Medulla oblongata (tissue), 1 donor: ENCODE data around the gene RAB35.

Experiments used
- DNase-seq: peaks from one replicate; pipeline ENCODE4 v3.0.0-alpha.2; 2015; ENCODE audit errors: extremely low spot score

Gene RAB35

DNA sequence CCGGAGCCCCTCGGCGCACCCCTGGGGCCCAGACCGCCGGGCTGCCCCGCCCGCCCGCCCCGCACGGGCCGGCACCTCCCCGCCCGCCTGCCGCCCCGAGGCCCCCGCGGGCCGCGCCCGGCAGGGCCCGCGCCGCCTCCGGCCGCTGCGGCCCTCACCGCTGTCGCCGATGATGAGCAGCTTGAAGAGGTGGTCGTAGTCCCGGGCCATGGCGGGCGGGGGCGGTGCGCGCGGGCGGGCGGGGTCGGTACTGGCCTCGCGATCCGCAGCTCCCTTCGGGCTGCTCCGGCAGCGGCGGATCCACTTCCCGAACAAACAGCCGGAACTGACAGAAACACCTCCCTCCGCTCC is at the start of gene RAB35:
RAB35 (minus strand) TSS at position 313 of the 351 bp plus-strand sequence; CDS start at position 210, 103 bp downstream.
- DNase-seq = no peak

DNA sequence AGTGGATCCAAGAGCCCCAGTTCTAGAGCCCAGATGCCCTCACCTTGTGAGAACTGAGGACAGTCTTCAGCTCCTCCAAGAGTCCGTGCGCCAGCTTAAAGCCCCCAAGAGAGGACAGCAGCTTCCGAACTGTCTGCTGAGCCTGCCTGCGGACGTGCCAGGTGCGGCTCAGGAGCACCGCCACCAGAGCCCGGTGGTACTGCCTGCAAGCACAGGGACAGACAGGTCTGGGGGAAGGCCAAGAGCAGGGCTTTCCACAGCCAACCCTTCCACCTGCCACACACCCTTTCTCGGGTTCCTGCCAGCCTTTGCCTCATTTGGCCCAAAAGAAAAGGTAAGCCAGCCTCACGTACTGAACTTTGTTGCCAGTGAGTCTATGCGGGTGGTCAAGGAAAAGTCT is 47.7 kb upstream of the RAB35 start:
- DNase-seq = no peak

DNA sequence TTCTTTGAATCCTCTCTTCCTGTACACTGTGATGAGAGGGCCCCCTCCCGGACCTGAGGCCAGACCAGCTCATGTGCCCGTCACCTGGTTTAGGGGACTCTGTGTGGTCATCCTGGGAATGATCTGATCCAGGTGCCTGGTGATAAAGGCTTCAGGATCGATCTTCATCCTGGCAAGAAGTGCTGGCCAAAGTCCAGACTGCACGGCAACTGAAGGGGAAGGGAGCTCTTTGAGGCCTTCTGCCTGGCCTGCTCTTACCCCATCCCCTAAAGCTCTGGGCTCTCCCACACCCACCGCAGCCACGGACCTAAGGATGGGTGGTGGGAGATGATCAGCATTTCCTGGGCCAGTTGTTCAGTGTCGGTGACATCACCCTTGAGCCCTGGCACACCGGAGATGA is 46.2 kb upstream of the RAB35 start:
- no peak for DNase-seq

DNA sequence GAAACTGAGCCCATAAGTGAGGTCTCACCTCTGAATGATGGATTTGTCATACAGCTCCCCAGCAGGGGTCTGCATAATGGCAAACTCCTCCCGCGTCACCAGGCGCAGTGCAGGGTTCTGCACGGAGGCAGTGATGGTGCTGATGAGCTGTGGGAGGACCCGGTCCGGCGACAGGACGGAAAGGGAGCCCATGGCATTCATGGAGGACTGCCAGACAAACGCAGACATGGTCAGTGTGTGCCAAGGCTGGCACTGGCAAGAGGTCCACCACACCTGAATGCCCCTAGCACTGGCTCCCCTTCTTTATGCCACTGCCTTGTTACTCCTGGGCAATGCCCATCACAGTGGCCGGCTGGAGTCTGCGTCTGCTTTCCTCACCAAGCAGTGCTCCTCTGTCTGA is 45.3 kb upstream of the RAB35 start:
- no peak for DNase-seq

DNA sequence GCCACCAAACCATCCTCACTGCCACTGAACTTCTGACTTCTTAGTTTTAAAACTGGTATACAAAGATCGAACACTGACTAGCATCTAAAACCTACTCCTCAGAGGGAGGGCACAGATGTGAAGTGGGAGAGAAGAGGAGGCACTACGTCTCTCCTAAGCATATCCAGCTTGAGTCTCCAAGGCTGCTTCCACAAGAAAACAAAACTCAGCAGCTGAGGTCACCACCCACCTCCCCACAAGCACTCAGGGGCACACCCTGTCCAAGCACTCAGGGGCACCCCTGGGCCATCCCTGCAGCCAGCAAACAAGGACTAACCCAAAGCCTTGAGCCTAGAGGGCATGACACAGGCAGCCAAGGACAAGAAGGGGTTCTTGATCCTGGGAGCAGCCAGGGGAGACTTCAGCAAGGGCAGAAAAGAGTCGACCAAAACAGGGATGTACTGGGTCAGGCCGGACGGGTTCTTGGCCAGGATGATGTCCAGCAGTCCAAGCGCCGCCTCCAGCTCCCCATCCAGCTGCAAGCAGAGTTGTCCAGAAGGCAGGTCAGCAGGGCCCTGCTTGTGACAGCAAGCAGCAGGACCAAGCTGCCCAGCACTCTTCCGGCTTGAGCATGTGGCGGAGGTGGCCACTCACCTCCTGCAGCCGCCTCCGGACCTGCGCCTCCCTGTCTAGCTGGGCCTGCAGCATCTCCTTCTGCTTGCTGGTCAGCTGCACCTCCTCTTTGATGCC is 43.1 kb upstream of the RAB35 start:
- DNase-seq = no peak

DNA sequence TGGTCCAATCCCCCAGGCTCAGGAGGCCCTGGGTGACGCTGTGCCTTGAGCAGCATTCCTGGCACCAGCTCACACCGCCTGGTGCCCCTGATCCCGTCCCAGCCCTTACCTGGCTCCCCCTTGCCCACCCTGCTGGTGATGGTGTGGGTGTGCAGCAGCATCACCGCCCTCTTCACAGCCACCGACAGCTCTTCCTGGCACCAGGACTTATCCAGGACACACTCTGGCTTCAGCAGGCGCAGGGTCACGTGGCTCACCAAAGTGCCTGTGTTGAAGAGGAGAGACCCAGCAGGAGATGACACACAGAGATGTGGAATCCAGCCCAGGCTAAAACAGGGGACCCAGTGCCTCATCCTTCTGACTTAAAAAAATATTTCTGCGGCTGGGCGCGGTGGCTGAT is 41.8 kb upstream of the RAB35 start:
- no peak for DNase-seq

DNA sequence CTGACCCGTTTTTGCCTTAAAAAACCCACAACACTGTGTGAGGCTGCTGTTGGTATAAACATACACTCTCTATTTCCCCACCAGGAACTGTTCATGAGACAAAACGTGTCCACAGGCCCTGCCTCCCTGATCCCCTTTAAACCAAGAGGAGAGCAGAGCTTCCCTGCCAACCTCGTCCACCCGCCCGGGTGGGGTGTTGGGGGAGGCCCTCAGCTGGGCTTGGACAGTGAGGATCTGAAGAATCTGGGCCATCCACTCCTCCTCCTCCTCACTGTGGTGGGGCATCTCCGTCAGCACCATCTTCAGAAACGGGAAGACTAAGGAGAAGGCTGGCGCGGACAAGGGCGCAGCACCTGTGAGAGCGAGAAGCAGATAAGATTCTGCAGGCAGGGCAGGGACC is 41.1 kb upstream of the RAB35 start:
- DNase-seq = no peak

DNA sequence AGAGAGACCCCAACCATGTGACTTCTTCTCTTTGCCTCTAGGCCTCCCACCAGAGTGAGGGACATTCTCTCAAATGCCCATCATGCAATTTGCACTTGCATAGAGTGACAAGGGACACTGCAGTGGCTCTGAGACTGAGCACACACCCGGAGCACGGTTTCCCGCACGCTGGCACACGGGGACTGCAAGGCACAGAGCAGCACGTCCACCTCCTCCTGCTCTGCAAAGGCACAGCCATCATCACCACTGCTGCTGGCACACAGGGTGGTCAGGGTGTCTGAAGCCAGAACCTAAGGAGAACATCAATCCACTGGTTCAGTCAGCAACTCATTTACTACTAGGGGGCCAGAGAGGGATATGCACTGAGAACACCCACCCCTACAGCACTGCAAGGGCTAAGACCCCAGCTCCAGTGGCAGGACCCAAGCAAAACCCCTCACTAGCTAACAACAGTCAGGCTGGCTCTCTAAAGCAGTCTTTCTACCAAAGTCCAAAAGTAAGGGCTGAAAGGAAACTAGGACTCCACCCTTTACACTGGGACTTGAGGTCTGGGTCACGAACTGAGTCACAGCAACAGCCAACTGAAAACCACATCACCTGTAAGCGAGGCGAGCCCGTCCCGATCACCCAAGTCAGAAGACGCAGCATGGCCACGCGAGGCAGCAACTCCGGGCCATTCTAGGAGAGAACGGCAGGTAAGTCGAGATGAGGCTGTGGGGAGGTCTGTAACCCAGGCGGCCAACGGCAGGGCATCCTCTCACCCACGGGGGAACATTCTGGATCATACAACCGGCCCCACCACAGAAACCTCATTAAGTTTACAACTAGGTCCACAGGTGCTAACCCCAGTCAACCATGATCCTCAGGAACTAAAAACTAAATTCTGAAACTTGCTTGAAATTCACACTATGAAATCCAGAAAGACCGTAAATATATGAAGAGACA is 40.0 kb upstream of the RAB35 start:
- DNase-seq = no peak

DNA sequence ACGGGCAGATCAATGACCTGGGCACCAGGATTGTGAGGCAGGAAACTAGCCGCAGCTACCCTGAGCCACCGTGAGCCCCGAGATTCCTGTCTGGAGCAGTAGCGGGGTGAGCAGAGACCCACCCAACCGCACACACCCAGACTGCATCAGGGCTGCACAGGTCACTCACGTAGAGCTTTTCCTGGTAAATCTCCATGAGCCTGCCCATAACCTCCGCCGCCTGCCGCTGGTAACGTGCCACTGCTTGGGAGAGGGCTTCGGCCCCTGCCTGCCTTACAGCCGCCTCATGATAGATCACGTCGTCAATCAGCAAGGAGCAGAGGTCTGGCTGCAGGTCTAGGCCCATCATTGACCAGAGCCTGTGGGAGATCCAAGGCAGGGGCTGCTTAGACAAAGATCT is 38.5 kb upstream of the RAB35 start:
- no peak for DNase-seq

DNA sequence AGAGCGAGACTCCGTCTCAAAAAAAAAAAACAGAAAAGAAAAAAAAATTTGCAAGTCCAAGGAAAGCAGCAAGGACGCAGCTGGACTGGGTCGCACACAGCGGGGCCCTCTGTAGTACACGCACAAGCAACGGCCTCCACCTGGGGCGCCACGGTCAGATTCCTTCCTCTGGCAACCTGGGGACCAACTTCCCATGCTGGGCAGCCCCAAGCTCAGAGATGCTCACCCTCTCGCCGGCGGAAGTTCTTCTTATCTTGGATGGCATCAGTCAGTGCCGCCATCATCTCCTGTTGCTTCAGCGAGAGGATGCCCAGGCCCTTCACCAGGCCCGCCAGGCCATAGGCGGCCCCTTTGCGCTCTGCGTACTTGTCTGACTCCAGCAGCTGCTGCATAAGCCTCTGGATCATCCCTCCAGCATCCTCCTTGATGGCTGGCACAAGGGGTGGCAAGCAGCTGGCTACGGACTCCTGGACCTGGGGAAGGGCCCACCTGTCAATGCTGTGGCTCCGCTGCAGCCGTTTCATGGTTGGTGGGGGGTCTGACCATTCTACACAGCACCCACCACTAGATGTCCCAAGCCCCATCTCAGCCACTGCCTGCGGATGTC is 34.5 kb upstream of the RAB35 start:
- DNase-seq = no peak

DNA sequence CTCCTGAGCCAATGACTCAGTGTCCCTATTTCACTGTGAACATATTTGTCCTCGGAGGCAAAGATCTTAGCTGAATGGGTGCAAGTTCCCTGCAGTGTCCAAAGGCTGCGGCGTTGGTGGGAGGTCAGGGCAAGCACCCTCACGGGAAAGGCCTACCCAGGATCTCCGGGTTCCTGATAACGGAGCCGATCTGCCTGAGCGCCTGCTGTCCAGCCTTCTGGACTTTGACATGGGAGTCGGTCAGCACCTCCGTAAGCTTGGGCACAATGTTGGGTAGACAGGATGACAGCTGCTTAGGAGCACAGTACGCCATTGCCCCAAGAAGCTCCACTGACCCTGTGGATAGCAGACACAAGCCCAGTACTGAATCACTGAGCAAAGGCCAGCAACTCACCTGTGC is 31.5 kb upstream of the RAB35 start:
- DNase-seq = no peak

DNA sequence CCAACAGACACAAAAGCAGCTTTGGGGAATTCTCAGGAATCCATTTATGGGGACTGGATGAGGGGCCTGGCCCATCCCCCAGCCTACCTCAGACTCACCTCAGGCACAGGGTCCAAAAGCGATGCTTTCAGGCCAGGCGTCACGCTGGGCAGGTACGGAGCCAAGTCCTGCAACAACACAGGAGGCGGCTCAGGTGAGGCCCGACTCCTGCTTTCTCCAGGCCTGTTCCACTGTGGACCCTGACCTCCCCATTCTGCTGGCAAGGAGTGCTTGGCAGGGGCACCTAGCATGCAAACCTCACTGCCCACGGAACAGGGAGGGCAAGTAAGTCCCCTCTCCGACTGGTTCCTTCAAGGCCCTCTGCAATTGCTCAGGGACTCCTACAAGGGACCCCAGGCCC is 28.6 kb upstream of the RAB35 start:
- DNase-seq = no peak

DNA sequence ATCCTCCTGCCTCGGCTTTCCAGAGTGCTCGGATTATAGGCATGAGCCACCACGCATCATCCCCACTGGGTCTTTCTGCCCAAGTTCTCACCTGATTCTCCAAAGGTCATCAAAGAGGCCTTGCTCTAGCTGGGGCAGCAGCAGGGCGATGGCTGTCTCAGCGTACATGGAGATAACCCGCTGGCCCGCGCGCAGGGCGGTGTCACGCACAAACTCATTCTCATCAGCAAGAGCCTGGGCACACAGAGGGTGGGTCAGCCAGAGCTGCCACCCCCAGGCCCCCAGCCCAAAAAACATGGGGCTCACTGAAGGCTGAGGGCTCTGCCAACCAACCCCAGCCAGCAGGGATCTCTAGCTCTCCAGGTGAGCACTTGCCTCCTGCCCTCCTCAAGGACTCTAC is 27.7 kb upstream of the RAB35 start:
- no peak for DNase-seq

DNA sequence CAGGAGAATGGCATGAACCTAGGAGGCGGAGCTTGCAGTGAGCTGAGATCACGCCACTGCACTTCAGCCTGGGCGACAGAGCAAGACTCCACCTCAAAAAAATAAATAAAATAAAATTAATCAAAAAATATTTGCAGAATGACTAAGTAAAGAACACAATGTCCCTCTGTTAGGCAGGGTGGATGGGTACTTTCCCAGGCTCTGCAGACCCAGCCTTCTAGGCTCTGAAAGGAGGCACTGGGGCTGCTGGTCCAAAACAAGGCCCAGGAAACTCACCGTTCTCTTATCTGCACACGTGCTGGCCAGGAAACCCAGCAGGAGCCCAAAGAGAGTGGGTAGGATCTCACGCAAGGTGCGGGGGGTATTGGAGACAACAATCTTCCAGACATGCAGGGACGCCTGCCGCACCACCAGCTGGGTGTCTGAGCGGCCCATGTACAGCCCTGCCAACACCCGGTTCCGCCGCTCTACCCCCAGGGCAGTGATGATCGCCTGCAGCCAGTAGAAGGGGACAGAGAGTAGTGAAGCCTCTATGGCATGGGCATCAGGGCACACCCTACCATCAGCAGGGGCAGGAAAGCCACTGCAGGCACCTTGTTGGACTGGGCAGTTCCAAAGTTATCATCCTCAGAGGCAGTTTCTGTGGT is 25.8 kb upstream of the RAB35 start:
- DNase-seq = no peak

DNA sequence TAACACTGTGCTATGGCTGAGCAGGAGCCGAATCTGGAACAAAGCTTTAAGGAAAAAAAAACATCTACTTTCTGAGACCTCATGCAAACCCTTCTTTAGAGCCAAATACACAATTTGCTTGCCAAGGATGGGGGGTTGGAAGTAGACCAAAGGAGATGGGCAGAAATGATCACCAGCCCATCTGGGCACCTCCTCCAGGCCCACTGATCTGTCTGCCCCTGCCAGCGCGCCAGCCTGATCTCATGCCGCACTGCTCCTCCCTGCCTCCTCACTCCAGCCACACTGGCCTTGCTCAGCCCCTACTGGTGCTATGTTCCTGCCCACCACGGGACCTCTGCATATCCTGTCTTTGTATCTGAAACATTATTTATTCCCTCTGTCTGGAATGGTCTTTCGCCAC is 24.8 kb upstream of the RAB35 start:
- peak; percentile 27 for DNase-seq

DNA sequence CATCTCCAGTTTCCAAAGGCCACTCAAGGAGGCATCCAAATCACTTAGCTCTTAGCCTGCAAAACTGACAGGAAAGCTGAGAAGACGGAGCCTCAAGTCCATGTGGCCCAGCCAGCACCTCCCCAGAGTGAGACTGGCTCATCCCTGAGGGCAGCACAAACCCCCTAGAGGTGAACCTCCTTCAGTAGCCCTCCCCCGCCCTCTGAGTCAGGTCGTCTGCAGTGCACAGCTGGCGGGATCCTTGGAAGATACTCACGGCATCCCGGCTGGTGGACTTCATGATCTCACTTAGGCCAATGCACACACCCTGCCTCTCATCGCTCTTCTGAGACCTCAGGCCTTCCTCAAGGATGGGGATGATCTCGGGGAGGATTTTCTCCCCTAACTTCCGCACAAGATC is 24.1 kb upstream of the RAB35 start:
- DNase-seq = no peak

DNA sequence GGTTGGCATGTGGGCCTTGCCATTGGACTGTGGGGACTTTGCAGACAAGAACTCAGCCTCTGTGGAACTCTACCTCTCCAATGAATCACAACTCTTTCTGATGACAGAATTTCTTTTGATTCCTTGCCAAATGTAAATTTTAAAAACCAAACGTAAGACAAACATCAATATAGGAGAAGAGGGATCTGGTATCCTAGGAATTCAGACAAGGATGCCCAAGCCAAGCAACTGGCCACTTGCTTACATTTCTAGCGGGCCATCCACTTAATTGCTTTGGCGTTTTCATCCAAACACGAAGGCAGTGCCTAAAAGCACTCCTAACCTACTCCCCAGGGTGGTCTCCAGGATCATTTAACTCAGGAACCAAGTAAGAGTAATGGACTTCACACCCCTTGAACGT is 23.4 kb upstream of the RAB35 start:
- DNase-seq = no peak

DNA sequence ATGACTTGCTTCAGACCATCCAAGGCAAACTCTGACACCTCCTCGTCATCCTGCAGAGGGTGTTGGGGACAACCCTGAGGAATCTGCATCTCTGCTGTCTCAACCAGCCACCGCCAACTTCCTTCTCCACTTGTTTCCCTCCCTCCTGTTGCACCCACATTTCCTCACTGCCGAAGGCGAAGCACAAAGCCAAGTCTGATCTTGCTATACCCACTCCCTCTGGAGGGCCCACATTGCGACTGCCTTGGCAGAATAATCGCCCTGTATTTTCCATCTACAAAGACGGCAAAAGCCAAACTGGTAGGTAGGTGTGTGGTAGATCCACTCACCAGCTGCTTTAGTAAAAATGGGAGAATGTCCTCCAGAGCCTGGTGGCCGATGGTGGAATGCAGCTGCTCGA is 21.8 kb upstream of the RAB35 start:
- no peak for DNase-seq

DNA sequence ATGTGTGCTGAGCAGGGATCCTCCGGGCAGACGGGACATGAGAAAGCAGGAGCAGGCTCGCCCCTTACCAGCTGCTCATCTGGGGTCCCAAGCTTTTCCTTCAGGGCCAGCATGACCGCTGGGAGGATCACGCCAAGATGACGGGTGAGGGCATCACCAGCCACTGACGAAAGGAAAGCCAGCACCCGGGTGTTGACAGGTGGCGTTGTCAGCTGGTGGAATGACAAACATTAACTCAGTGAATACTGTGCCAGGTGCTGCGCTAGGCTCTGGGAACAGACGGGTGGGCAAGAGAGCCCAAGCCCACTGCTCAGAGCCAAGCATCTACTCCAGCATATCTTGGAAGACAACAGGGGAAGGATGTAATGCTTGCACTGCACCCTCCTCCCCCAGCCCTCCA is 21.3 kb upstream of the RAB35 start:
- no peak for DNase-seq

DNA sequence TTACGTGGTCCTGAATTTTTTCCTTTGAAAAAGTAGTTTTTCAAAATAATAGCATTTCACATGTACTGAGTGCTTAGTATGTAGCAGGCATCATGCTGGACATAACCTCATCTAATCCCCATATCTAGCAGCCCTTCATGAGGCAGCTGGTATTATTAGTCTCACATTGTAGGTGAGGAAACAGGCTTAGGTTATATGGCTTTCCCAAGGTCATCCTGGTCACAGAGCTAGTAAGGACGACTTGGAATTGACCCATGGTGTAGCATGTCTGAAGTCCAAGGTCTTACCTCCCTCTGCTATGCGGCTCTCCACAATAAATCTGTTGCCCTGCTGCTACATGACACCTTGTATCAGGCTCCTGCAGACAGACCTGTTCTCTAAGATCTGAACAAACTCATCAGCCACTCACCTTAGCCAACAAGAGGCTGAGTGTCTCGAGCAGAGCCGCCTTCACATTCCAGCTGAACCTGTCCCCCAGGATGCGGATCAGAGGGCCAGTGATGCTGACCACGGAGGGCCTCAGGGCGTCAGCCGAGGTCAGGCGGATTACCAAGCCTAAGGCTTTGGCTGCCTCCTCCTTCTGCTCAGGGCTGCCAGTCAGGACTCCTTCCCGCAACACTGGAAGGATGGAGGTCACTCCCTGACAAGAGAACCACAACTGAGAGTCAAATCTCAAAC is 19.7 kb upstream of the RAB35 start:
- no peak for DNase-seq

DNA sequence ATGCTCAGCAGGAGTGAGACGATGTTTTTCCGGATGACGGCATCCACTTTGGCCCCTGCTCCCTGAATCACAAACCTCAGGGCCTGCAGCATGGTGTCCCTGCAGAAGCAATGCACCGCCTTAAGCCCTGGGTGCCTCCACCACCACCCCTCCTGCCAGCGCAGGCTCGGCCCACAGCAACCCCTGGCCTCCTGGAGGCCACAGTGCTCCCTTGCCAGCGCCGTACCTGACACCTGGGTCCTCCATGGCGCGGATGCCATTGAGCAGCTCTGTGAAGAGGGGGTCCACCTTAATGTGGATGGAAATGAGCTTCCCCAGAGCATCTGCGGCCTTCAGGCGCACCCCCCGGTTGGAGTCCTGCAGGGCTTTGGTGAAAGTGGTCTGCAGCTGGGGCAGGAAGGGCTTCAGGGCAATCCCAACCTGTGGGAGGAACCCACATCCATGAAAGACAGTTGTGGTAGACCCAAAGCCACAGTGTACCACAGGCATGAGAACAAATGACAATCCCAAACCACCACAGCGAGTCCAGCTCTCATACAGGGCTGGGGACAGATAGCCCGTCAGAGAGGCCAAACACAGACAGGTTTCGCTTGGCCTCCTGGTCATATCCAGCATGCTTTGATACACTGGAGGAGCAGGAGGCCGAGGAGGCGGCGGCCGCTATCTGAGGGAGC is 17.9 kb upstream of the RAB35 start:
- no peak for DNase-seq
